ENCODE measurements around the gene FRMPD2.

Gene FRMPD2

GRCh38 chr10:48274636-48275035 lies at the start of gene FRMPD2:
Gene FRMPD2 (minus strand): TSS chr10:48274696. CDS start chr10:48274567, 129 bp downstream.
- no peak for DNase-seq (ENCODE audit: low read depth)

DNA sequence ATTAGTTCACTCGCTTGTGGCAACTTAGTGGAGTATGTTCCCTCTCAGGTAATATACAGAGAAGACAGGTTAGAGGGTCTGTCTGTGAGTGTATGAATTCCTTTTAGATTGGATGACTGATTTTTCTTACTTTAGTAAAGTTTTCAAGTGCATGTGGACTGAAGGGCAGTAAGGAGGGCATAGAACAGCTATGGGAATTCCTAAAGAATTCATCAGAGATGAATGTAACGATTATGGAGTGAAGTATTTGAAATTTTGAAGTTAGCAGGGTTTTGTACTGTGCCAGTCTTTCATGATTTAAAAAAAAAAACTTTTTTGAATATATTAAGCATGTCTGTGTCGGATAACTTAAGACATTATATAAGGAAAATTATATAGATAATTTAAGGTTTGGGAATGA lies 47.5 kb upstream of the FRMPD2 start:
- DNase-seq (ENCODE audit: low read depth): no peak

GRCh38 chr10:48317321-48317990 lies 43.0 kb upstream of the FRMPD2 start:
- DNase-seq (ENCODE audit: low read depth): no peak

DNA sequence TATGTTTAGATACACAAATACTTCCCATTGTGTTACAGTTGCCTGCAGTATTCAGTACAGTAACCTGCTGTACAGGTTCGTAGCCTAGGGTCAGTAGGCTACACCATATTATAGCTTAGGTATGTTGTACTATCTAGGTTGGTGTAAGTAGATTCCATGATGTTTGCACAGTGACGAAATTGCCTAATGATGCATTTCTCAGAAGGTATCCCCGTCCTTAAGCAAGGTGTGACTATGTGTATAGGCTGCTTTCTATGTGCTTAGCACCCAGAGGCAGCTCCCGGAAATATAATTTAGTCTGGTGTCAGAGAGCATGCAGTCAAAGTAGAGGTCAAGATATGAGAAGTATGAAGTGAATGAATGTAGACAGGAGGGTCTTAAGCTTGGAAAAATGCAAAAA lies 41.7 kb upstream of the FRMPD2 start:
- DNase-seq (ENCODE audit: low read depth): no peak

GRCh38 chr10:48314107-48314506 lies 39.6 kb upstream of the FRMPD2 start:
- DNase-seq (ENCODE audit: low read depth): no peak

DNA sequence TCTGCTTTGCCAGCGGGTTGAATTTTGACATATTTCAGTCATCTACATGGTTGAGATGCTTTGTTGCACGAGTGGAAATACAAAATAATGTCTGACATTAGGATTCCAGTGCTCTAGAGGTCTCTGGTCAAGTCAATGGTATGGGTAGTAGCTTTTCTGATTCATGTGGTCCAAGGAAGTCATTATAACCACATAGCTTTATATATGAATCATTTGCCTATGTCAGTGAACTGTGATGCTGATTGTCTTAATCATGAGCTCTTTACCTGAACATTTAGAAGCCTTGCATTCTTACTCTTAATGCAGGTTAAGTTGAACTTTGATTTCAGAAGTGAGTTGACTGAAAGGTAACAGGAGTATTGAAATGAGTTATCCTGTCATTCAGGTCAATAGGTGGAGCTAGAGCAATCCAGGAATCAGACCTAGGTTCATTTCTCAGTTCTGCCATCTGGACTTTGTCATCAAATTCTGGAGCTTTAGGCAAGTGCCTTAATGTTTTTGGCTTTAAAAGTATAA lies 35.3 kb upstream of the FRMPD2 start:
- DNase-seq (ENCODE audit: low read depth): peak; percentile 77

DNA sequence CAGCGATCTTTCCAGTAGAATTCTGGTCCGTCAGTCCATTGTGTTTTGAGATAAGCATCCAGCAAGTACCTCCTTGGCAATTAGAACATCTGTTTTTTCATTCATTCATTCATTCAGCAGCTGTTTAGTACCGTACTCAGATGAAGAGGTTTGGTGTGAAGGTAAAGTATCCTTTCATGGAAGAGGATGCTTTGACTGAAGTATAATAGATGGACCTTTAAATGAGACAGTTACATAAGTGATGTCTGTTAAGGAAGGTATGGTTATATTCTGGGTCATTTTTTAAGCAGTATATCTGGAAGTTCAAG lies 33.2 kb upstream of the FRMPD2 start:
- DNase-seq (ENCODE audit: low read depth): no peak

DNA sequence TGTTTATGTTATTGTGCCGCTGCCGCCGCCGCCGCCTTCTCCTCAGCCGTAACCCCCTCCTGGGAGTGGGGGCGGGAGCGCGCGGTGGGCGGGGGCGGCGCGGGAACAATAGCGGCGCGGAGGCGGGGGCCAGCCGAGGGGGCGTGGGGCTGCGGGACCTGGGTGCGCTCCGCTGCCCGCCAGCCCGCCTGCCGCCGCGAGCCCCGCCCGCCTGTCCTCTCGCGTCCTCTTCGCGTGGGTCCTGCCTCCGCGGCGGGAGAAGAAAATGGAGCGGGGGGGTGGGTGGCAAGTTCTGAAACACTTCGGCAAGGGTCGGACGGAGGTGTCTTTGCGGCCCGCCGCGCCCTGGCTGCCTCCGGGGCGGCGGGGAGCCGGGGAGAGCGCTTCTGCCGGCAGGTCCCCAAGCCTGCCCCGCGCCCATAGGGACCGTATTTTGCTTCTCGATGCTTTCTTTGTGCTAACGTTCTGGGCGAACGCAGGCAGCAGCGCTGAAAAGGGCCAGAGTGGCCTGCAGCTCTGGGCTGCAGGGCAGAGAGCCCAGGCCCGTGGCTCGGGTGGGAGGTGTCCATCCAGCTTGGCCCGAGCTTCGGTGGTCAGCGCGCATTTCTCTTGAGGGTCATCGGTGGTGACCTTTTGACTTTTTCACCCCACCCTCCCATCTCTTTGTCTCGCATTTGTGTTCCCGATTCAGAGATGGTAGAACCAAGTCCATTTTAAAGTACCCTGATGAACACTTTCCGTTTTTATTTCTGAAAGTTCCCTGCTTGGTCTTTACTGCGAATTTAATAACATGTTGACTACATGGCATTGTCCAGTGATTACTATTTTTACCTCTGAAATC lies 32.6 kb upstream of the FRMPD2 start:
- DNase-seq (ENCODE audit: low read depth): peak; percentile 62

GRCh38 chr10:48306265-48306869 lies 31.9 kb upstream of the FRMPD2 start, which contains the start of gene MAPK8:
Gene MAPK8 (plus strand): TSS chr10:48306677. CDS start chr10:48401661, 94,984 bp downstream.
- peak; percentile 85 for DNase-seq (ENCODE audit: low read depth)

DNA sequence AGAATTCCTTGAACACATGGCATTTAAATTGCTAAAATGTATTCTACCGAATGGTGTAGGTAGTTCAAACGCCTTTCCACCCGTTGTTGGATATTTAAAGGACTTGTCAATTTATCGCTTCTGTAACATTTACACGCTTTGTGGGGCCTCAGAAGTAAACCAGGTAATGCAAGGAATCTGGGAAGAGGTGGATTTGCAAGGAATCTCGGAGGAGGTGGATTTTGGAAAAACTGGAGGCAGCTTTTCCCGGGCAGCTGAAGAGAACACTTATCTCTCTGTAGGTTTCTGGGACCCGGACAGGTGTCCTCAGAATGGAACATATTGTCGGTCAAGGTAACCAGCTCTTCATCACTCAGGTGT lies 31.4 kb upstream of the FRMPD2 start:
- DNase-seq (ENCODE audit: low read depth): no peak

GRCh38 chr10:48302515-48303476 lies 28.3 kb upstream of the FRMPD2 start:
- no peak for DNase-seq (ENCODE audit: low read depth)

DNA sequence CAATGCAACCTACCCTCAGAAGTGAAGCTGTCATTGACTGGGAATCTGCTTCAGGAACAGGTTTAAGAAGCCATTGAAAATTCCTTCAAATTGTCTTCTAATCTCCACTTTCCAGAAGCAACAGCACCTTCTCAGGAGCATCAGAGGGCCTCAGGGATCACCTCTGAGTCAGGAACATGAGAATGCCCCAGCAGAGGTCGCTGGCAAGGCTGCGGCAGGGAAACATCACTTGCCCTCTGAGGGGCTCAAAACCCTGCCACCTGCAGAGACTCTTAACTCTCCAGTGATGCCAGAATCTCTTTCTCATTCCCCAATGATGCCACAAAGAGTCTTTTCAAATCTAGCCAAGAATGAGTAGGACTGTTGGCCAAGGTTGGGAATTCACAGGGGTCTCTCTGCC lies 26.1 kb upstream of the FRMPD2 start:
- DNase-seq (ENCODE audit: low read depth): no peak

- no peak for DNase-seq (ENCODE audit: low read depth)
These were observed 25.2 kb upstream of the FRMPD2 start for GRCh38 chr10:48299692-48300091.

- no peak for DNase-seq (ENCODE audit: low read depth)
These were observed 24.6 kb upstream of the FRMPD2 start for GRCh38 chr10:48299066-48299465.

DNA sequence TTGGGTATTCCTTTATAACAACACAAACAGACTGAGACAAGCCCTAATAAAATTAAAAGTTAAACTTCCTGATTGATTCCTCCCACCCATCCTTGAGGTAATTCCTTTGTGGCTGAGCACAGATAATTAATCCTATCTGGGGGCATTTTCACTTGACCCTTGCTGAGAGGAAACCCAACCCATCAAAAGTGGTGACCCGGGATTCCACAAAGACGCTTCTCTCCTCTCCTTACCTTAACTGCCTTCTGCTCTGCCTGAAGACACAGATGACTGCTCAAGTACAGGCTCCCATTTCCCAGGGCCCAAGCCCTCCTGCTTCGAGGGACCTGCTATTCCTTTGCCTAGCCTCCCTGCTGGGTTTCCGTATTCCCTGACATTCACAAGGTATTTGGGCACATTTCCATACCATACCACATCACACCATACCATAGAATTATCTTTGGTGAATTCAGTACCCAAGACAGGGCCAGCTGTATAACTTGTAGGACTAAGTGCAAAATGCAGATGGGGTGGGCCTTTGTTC lies 22.1 kb upstream of the FRMPD2 start:
- DNase-seq (ENCODE audit: low read depth): no peak

GRCh38 chr10:48294431-48294830 lies 19.9 kb upstream of the FRMPD2 start:
- no peak for DNase-seq (ENCODE audit: low read depth)

GRCh38 chr10:48292616-48293015 lies 18.1 kb upstream of the FRMPD2 start:
- DNase-seq (ENCODE audit: low read depth): no peak

DNA sequence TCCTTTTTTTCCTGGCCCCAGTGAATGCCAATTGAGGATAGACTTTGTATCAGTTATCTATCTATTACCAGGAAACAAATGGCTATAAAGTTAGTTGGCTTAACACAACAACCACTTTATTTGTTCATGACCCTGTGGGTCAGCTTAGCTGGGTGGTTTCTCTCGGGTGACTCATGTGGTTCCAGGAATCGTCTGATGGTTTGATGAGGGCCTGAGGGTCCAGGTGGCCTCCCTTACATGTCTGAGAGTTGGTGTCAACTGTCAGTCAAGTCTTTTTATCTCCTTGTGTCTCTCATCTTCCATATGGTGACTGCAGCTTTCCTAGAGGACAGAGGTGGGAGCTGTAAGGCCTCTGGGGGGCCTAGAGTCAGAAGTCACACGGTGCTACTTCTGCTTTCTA lies 16.7 kb upstream of the FRMPD2 start:
- no peak for DNase-seq (ENCODE audit: low read depth)

GRCh38 chr10:48290286-48290685 lies 15.8 kb upstream of the FRMPD2 start:
- DNase-seq (ENCODE audit: low read depth): no peak

- peak; percentile 44 for DNase-seq (ENCODE audit: low read depth)
These were observed 15.2 kb upstream of the FRMPD2 start for GRCh38 chr10:48289501-48290238.

DNA sequence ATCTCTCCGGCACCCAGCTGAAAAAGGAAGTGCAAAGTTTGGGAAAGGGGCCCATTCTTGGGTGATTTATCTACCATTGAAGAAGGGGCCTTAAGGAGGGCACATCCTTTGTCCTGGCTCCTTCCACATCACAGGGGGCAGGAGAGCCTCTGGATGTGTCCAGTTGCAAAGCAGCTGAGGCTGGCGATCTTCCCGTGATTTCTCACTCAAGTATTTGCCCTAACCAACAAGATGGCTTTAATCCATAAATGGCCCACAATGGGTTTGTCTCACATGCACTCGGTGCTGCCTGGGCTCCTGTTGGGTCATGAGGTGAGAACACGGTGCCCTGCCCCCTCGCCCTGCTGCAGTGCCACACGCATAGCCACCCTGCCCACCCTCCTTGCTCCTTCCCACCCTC lies 14.2 kb upstream of the FRMPD2 start:
- DNase-seq (ENCODE audit: low read depth): no peak
